Measurements from ENCODE around the gene ENSA. TPM values are rescaled to one million over a fixed set of nuclear protein-coding genes. Genes with fewer than 3 reads are reported as not detected.
"Not testable (repeated sequence)": the region's sequence is repeated elsewhere in the genome, so short reads cannot be mapped to it uniquely, and the experiment has no call there.

Gene ENSA
- total RNA-seq, 1 donor from 2014 or later = 126 TPM

- intact Hi-C loops (cut with micrococcal nuclease) = loop anchor here (5.0 kb wide), 2 partner anchors 47 to 62 kb away; partner anchors contain the start of gene MCL1
- not testable (repeated sequence) for ATAC-seq
These were observed 4.9 kb downstream of the ENSA start for GRCh38 chr1:150624546-150624945.

GRCh38 chr1:150624134-150624533 is 5.3 kb downstream of the ENSA start:
- DNase-seq, ATAC-seq: not testable (repeated sequence)
- intact Hi-C loops (cut with micrococcal nuclease) = loop anchor here (5.0 kb wide), 2 partner anchors 47 to 62 kb away; partner anchors contain the start of gene MCL1

More at GRCh38 chr1:150624546-150624945, 4.9 kb downstream of the ENSA start:
- not testable (repeated sequence) for DNase-seq

- ATAC-seq (peak; percentile 54), DNase-seq (peak; percentile 74)
- intact Hi-C loops (cut with micrococcal nuclease) = loop anchor here (5.0 kb wide), 2 partner anchors 45 to 60 kb away; partner anchors contain the start of gene MCL1
These were observed 7.0 kb downstream of the ENSA start for GRCh38 chr1:150622303-150622975.

GRCh38 chr1:150621497-150622302 is 7.7 kb downstream of the ENSA start:
- peak; percentile 53 for DNase-seq
- peak; percentile 18 for ATAC-seq
- intact Hi-C loops (cut with micrococcal nuclease) = loop anchor here (5.0 kb wide), 2 partner anchors 44 to 59 kb away; partner anchors contain the start of gene MCL1

GRCh38 chr1:150620919-150621318 is 8.5 kb downstream of the ENSA start:
- DNase-seq = no peak
- ATAC-seq = no peak
- intact Hi-C loops (cut with micrococcal nuclease) = loop anchor here (5.0 kb wide), 2 partner anchors 44 to 59 kb away; partner anchors contain the start of gene MCL1

- peak; percentile 85 for ATAC-seq
- intact Hi-C loops (cut with micrococcal nuclease) = loop anchor here (5.0 kb wide), 2 partner anchors 43 to 58 kb away; partner anchors contain the start of gene MCL1
- DNase-seq = no peak
These were observed 9.6 kb downstream of the ENSA start for GRCh38 chr1:150619576-150620509.

- no peak for ATAC-seq
- intact Hi-C loops (cut with micrococcal nuclease) = no loop called here
- DNase-seq = no peak
These were observed 13.8 kb downstream of the ENSA start for GRCh38 chr1:150615346-150616201.

GRCh38 chr1:150613061-150613920 is 16.1 kb downstream of the ENSA start:
- no peak for DNase-seq
- intact Hi-C loops (cut with micrococcal nuclease) = no loop called here
- peak; percentile 65 for ATAC-seq

- ATAC-seq = no peak
- intact Hi-C loops (cut with micrococcal nuclease) = no loop called here
- no peak for DNase-seq
These were observed 17.4 kb downstream of the ENSA start for GRCh38 chr1:150612014-150612345.

- no peak for DNase-seq
- intact Hi-C loops (cut with micrococcal nuclease) = no loop called here
- ATAC-seq = no peak
These were observed 18.8 kb downstream of the ENSA start for GRCh38 chr1:150610576-150610975.

GRCh38 chr1:150609732-150610131 is 19.7 kb downstream of the ENSA start:
- no peak for DNase-seq
- ATAC-seq = no peak
- intact Hi-C loops (cut with micrococcal nuclease) = no loop called here

GRCh38 chr1:150606463-150607142 is 22.8 kb downstream of the ENSA start:
- intact Hi-C loops (cut with micrococcal nuclease) = no loop called here

GRCh38 chr1:150605451-150605731 is 24.0 kb downstream of the ENSA start:
- DNase-seq; intact Hi-C loops (cut with micrococcal nuclease); ATAC-seq: not testable (repeated sequence)

More at GRCh38 chr1:150606463-150607142, 22.8 kb downstream of the ENSA start:
- DNase-seq = no peak
- no peak for ATAC-seq

- ATAC-seq (no peak), DNase-seq (no peak)
- intact Hi-C loops (cut with micrococcal nuclease) = no loop called here
These were observed 25.2 kb downstream of the ENSA start for GRCh38 chr1:150604226-150604588.

GRCh38 chr1:150603711-150604110 is 25.7 kb downstream of the ENSA start:
- DNase-seq = no peak
- no peak for ATAC-seq
- intact Hi-C loops (cut with micrococcal nuclease) = no loop called here

- DNase-seq; ATAC-seq; intact Hi-C loops (cut with micrococcal nuclease): not testable (repeated sequence)
These were observed 27.0 kb downstream of the ENSA start for GRCh38 chr1:150602372-150602771.

GRCh38 chr1:150601540-150601939 is 27.9 kb downstream of the ENSA start:
- no peak for DNase-seq
- ATAC-seq = no peak
- intact Hi-C loops (cut with micrococcal nuclease) = no loop called here
